Endodermal cell (in vitro differentiated cells): Measurements from ENCODE around the gene OBSCN. TPM values are rescaled to one million over a fixed set of nuclear protein-coding genes. Genes with fewer than 3 reads are reported as not detected.

ENCODE experiments used
- DNase-seq: peaks from one replicate; pipeline ENCODE4 v3.0.0-alpha.2; 2017
- H3K27ac ChIP-seq: 2 replicates; pipeline ENCODE4 v1.5.1; 2013; ENCODE audit warnings: mild to moderate bottlenecking, low read depth, low read length, moderate library complexity
- H3K27me3 ChIP-seq: 2 replicates; pipeline ENCODE4 v1.6.1; 2013; ENCODE audit warnings: mild to moderate bottlenecking, low read length, moderate library complexity; ENCODE audit not compliant: insufficient read depth, control insufficient read depth, poor library complexity, severe bottlenecking
- H3K36me3 ChIP-seq: 2 replicates; pipeline ENCODE4 v1.7.0; 2013; ENCODE audit warnings: mild to moderate bottlenecking, low read length, moderate library complexity; ENCODE audit not compliant: control insufficient read depth, insufficient read depth
- H3K4me1 ChIP-seq: one replicate; pipeline ENCODE4 v1.7.0; 2013; ENCODE audit warnings: low read length; ENCODE audit not compliant: control insufficient read depth, insufficient read depth
- H3K4me3 ChIP-seq: 2 replicates; pipeline ENCODE4 v1.5.1; 2013; ENCODE audit warnings: mild to moderate bottlenecking, low read length, moderate library complexity
- H3K9ac ChIP-seq: 2 replicates; pipeline ENCODE4 v1.6.1; 2013; ENCODE audit warnings: mild to moderate bottlenecking, low read length, moderate library complexity; ENCODE audit not compliant: poor library complexity, severe bottlenecking; ENCODE audit errors: extremely low read depth
- H3K9me3 ChIP-seq: 2 replicates; pipeline ENCODE4 v1.6.1; 2013; ENCODE audit warnings: mild to moderate bottlenecking, low read length, moderate library complexity; ENCODE audit not compliant: control insufficient read depth
- H3K27ac Mint-ChIP-seq: 2 replicates; pipeline ENCODE4 v1.8.0; 2020; ENCODE audit warnings: mixed read lengths
- H3K27me3 Mint-ChIP-seq: 2 replicates; pipeline ENCODE4 v1.8.0; 2021; ENCODE audit warnings: mild to moderate bottlenecking, mixed read lengths; ENCODE audit not compliant: insufficient read depth
- H3K36me3 Mint-ChIP-seq: 2 replicates; pipeline ENCODE4 v1.8.0; 2020; ENCODE audit warnings: low read depth, mixed read lengths
- H3K4me1 Mint-ChIP-seq: 2 replicates; pipeline ENCODE4 v1.8.0; 2020; ENCODE audit warnings: mixed read lengths
- H3K4me3 Mint-ChIP-seq: 2 replicates; pipeline ENCODE4 v1.8.0; 2020; ENCODE audit warnings: mild to moderate bottlenecking, moderate library complexity, mixed read lengths
- H3K9me3 Mint-ChIP-seq: 2 replicates; pipeline ENCODE4 v1.8.0; 2020; ENCODE audit warnings: mild to moderate bottlenecking, mixed read lengths
- CTCF ChIP-seq: fragments of 200-600 bp; sonication (generic); conservative IDR thresholded peaks from 2 replicates; pipeline ENCODE4 v1.5.0; 2021; ENCODE audit warnings: antibody characterized with exemption, mild to moderate bottlenecking
- WGBS, 2 experiments: methylation state at CpG; one replicate each; pipeline versions ENCODE4 v1.1.5 to v1.1.7; 2013; ENCODE audit warnings: missing lambda C conversion rate in 2 of 2, mixed read lengths in 1 of 2; ENCODE audit not compliant: insufficient coverage in 1 of 2, insufficient read length in 1 of 2; 5-methylcytosine and 5-hydroxymethylcytosine counted together
- total RNA-seq, 2 donors: library from RNA; stranded (reverse); fragmentation: NEBNext Ultra II Directional in 1 of 2; extraction: Animal tissue kit (Norgen Biotek cat#: 25700) in 1 of 2; gene quantifications; 2 replicates in 1 of 2; 3 replicates in 1 of 2; pipeline ENCODE4 v1.2.1, GENCODE V29; 2021

The OBSCN gene
- total RNA-seq, 2 donors from 2014 or later = 53.7 to 68.9 TPM

GRCh38 chr1:228358764-228359612, 151.1 kb downstream of the OBSCN start:
- Histone ChIP-seq H3K9ac (no peak overlapping the region), H3K27me3 (no peaks in the 10 kb centered on the region), H3K9me3 (no peaks in the 10 kb centered on the region), H3K4me1 (no peaks in the 10 kb centered on the region), H3K36me3 (no peaks in the 10 kb centered on the region), H3K4me3 (no peak overlapping the region), H3K27ac (no peak overlapping the region)
- H3K4me3 Mint-ChIP-seq = no peak overlapping the region
- no peak for TF ChIP-seq CTCF
- H3K9me3 Mint-ChIP-seq = peaks cover 2% of the 10 kb centered on the region
- H3K4me1 Mint-ChIP-seq = no peaks in the 10 kb centered on the region
- H3K36me3 Mint-ChIP-seq = no peaks in the 10 kb centered on the region
- DNase-seq = no peak
- no peaks in the 10 kb centered on the region for H3K27me3 Mint-ChIP-seq
- H3K27ac Mint-ChIP-seq = no peak overlapping the region
- 92 to 96% methylated on average over 13 to 19 of the region's 19 CpGs for WGBS, 2 experiments

GRCh38 chr1:228359613-228360532, 152.0 kb downstream of the OBSCN start:
- H3K36me3 ChIP-seq = no peaks in the 10 kb centered on the region
- no peak overlapping the region for H3K9ac ChIP-seq
- no peak overlapping the region for H3K27ac ChIP-seq
- H3K4me3 ChIP-seq = no peak overlapping the region
- TF ChIP-seq CTCF = no peak
- H3K4me1 ChIP-seq = no peaks in the 10 kb centered on the region
- no peaks in the 10 kb centered on the region for H3K9me3 ChIP-seq
- H3K27ac Mint-ChIP-seq = no peak overlapping the region
- no peak overlapping the region for H3K4me3 Mint-ChIP-seq
- WGBS, 2 experiments = 91% methylated on average over 25 to 45 of the region's 45 CpGs
- DNase-seq = no peak
- no peaks in the 10 kb centered on the region for H3K27me3 Mint-ChIP-seq
- no peaks in the 10 kb centered on the region for H3K4me1 Mint-ChIP-seq
- H3K9me3 Mint-ChIP-seq = peaks cover 2% of the 10 kb centered on the region
- no peaks in the 10 kb centered on the region for H3K36me3 Mint-ChIP-seq
- no peaks in the 10 kb centered on the region for H3K27me3 ChIP-seq

GRCh38 chr1:228360533-228361313, 152.9 kb downstream of the OBSCN start:
- no peak overlapping the region for H3K4me3 Mint-ChIP-seq

More at GRCh38 chr1:228360533-228361313, 152.9 kb downstream of the OBSCN start:
- Histone ChIP-seq H3K4me3 (no peak overlapping the region), H3K4me1 (no peaks in the 10 kb centered on the region), H3K9me3 (no peaks in the 10 kb centered on the region), H3K9ac (no peak overlapping the region), H3K27me3 (no peaks in the 10 kb centered on the region), H3K27ac (no peak overlapping the region), H3K36me3 (no peaks in the 10 kb centered on the region)
- no peak for DNase-seq
- no peak for TF ChIP-seq CTCF
- no peaks in the 10 kb centered on the region for H3K36me3 Mint-ChIP-seq
- no peaks in the 10 kb centered on the region for H3K4me1 Mint-ChIP-seq
- H3K9me3 Mint-ChIP-seq = peaks cover 2% of the 10 kb centered on the region
- 92% methylated on average over 16 to 19 of the region's 19 CpGs for WGBS, 2 experiments
- no peak overlapping the region for H3K27ac Mint-ChIP-seq
- H3K27me3 Mint-ChIP-seq = no peaks in the 10 kb centered on the region
